GM19438 (cell line): ENCODE results near the gene FADS1.

Experiments used
- ATAC-seq: cut with Tn5 transposase; IDR thresholded peaks from one replicate; pipeline ENCODE4 v1.9.1; 2021; ENCODE audit warnings: low read depth; ENCODE audit not compliant: unreplicated experiment

Gene FADS1

GRCh38 chr11:61778920-61779650 is 37.7 kb downstream of the FADS1 start:
- no peak for ATAC-seq

GRCh38 chr11:61778357-61778886 is 38.4 kb downstream of the FADS1 start:
- no peak for ATAC-seq

- ATAC-seq: no peak
These were observed 39.3 kb downstream of the FADS1 start for GRCh38 chr11:61777234-61778090.

GRCh38 chr11:61776561-61777075 is 40.2 kb downstream of the FADS1 start:
- no peak for ATAC-seq

- ATAC-seq: no peak
These were observed 40.9 kb downstream of the FADS1 start for GRCh38 chr11:61775606-61776554.

- ATAC-seq: no peak
These were observed 41.7 kb downstream of the FADS1 start for GRCh38 chr11:61775106-61775505.

GRCh38 chr11:61774411-61774810 is 42.4 kb downstream of the FADS1 start:
- no peak for ATAC-seq

GRCh38 chr11:61773809-61774208 is 43.0 kb downstream of the FADS1 start:
- no peak for ATAC-seq

GRCh38 chr11:61773356-61773755 is 43.4 kb downstream of the FADS1 start:
- no peak for ATAC-seq

DNA sequence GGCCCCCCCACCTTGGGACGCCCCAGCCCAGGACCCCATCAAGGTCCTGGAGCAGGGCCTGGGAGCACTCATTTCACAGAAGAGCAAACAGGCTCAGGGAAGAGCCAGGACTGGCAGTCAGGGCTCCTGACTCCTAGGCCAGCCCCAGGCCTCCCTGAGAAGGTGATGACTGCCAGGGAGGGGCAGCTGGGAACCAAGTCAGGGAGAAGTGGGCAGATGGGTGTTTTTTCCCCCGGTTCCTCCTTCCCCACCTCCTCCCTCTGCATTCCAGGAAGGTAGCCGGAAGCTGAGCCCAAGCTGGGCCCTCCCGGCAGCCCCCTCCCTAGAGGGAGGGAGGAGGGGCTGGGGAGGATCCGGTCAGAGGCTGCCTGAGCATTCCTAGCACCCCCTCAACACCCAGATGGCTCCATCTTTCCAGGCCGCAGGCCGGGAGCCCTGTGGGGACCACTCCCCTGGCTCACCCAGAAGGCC is 44.8 kb downstream of the FADS1 start:
- no peak for ATAC-seq

- no peak for ATAC-seq
These were observed 45.5 kb downstream of the FADS1 start for GRCh38 chr11:61771195-61771894.

DNA sequence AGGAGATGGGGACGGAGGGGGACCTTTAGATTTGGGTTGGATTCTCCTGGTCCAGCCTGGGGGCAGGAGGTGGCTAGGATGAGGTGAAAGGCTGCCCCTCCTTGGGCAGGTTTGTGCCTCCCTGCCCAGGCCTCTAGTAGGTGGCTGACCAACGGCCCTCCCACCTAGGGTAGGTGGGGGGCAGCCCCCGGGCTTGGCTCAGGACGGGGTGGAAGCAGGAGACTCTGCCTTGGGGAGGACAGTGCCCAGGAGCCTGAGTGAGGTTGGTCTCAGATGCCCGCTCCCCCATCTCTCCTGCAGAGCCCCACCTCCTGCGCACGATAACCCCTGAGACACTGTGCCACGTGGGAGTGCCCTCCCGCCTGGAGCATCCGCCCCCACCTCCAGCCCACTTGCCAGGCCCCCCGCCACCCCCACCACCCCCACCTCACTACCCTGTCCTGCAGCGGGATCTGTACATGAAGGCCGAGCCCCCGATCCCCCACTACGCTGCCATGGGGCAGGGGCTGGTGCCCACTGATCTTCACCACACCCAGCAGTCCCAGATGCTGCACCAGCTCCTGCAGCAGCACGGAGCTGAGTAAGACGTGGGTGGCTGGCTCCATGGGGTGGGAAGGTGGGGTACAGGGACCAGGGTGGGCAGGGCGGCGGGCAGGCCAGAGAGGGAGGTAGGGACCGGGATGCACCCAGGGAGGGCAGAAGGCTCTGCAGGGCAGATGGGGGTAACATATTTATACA is 46.7 kb downstream of the FADS1 start:
- no peak for ATAC-seq

GRCh38 chr11:61769169-61769920 is 47.5 kb downstream of the FADS1 start:
- ATAC-seq: no peak

DNA sequence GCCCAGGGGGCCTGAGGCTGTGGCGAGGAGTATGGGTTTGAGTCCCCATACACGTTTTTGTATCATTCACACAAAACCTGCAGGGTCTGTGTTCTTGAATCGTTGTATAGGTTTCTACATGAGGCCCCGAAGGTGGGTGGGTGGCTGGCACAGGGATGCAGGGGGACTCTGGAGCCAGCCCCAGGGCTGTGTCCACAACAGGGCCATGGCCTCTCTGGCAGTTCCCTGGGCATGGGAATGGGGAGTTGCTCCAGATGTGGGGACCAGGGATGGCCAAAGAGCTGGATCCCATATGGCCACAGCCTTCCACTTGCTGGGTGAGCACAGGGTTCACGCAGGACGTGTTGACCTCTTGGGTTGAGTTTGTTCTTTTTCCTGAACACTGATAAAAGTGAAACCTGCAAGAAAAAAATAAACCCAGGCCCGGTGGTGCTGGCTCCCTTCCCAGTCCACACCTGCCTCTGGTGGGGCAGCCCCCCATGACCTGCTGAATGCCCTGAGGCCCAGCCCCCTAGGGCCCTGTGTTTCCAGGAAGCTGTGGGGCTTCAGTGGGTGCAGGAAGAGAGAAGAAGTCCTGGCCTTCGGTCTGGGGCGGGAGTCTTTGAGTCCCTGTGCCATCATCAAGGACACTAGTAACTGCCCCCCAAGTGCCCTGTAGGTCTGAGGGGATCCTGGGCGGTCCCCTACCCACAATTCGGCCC is 48.3 kb downstream of the FADS1 start:
- no peak for ATAC-seq

- ATAC-seq: no peak
These were observed 50.4 kb downstream of the FADS1 start for GRCh38 chr11:61766353-61766841.

GRCh38 chr11:61765550-61766253 is 51.1 kb downstream of the FADS1 start:
- no peak for ATAC-seq
